PFSK-1 (cell line): ENCODE data around the gene PEMT.

ENCODE experiments used
- FOXP2 ChIP-seq: optimal IDR thresholded peaks from 2 replicates; pipeline ENCODE3; 2011; ENCODE audit warnings: borderline replicate concordance, control low read depth, inconsistent platforms; ENCODE audit not compliant: insufficient read depth; ENCODE audit errors: extremely low read length, extremely low read depth
- POLR2AphosphoS5 ChIP-seq: IDR thresholded peaks from 2 replicates; pipeline ENCODE4 v1.6.1; 2012; ENCODE audit warnings: low read depth, mild to moderate bottlenecking, control low read depth, low read length, moderate library complexity
- SIN3A ChIP-seq: IDR thresholded peaks from 2 replicates; pipeline ENCODE4 v1.6.1; 2012; ENCODE audit warnings: mild to moderate bottlenecking, low read length, moderate library complexity, borderline replicate concordance; ENCODE audit not compliant: insufficient read depth
- TAF1 ChIP-seq: IDR thresholded peaks from 2 replicates; pipeline ENCODE4 v1.6.1; 2012; ENCODE audit warnings: low read length, control low read depth, borderline replicate concordance; ENCODE audit not compliant: insufficient read depth
- TF ChIP-seq, protein P1 (sequence below), 2 experiments: IDR thresholded peaks; 2 replicates each; pipeline versions ENCODE4 v1.6.1 to v1.8.0; 2011 to 2012; ENCODE audit warnings: low read depth in 2 of 2, low read length in 2 of 2, control low read depth in 1 of 2, inconsistent platforms in 1 of 2, mild to moderate bottlenecking in 1 of 2, moderate library complexity in 1 of 2; ENCODE audit not compliant: insufficient read depth in 1 of 2

DNA sequence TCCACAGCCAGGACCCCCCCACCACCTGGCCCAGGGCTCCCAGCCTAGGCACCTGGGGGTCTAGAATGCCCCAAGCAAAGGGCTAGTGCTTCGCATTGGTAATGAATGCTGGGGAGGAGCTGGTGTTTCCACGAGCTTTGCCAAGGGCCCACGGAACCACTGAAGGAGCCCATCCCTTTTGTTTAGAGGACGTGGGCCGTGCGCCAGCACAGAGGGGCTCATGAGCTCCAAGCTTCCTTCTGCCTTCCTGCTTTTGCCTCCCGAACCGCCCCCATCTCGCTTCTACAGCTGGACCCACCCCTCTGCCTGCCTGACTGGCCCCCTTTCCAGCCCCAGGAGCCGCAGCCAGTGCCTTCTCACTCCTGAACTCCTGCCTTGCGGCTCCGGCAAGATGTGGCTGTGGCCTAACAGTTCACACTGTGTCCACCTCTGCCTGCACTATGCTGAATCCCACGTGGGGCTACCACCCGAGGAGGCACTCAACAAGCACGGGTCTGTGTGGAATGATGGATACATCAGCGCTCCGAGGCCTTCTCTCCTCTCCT, 63.5 kb downstream of the PEMT start:
- TF ChIP-seq TAF1 (no peak), POLR2AphosphoS5 (no peak), FOXP2 (no peak), SIN3A (no peak)
- TF ChIP-seq, protein P1, sequence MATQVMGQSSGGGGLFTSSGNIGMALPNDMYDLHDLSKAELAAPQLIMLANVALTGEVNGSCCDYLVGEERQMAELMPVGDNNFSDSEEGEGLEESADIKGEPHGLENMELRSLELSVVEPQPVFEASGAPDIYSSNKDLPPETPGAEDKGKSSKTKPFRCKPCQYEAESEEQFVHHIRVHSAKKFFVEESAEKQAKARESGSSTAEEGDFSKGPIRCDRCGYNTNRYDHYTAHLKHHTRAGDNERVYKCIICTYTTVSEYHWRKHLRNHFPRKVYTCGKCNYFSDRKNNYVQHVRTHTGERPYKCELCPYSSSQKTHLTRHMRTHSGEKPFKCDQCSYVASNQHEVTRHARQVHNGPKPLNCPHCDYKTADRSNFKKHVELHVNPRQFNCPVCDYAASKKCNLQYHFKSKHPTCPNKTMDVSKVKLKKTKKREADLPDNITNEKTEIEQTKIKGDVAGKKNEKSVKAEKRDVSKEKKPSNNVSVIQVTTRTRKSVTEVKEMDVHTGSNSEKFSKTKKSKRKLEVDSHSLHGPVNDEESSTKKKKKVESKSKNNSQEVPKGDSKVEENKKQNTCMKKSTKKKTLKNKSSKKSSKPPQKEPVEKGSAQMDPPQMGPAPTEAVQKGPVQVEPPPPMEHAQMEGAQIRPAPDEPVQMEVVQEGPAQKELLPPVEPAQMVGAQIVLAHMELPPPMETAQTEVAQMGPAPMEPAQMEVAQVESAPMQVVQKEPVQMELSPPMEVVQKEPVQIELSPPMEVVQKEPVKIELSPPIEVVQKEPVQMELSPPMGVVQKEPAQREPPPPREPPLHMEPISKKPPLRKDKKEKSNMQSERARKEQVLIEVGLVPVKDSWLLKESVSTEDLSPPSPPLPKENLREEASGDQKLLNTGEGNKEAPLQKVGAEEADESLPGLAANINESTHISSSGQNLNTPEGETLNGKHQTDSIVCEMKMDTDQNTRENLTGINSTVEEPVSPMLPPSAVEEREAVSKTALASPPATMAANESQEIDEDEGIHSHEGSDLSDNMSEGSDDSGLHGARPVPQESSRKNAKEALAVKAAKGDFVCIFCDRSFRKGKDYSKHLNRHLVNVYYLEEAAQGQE (IDR thresholded peaks at IDR 0.05; ENCODE audit: insufficient read depth in 1 of 2, low read depth in 2 of 2, low read length in 2 of 2), result no peak
